Hematopoietic multipotent progenitor cell treated with erythropoietin and hydrocortisone succinate and interleukin-3 and kit ligand, for 8 days (in vitro differentiated cells): ENCODE measurements around the gene GARIN3.

Experiments used
- DNase-seq: peaks from one replicate; pipeline ENCODE4 v3.0.0-alpha.2; 2015

GARIN3 gene

GRCh38 chr5:157184117-157184670 lies 18.1 kb upstream of the GARIN3 start:
- DNase-seq, result no peak

DNA sequence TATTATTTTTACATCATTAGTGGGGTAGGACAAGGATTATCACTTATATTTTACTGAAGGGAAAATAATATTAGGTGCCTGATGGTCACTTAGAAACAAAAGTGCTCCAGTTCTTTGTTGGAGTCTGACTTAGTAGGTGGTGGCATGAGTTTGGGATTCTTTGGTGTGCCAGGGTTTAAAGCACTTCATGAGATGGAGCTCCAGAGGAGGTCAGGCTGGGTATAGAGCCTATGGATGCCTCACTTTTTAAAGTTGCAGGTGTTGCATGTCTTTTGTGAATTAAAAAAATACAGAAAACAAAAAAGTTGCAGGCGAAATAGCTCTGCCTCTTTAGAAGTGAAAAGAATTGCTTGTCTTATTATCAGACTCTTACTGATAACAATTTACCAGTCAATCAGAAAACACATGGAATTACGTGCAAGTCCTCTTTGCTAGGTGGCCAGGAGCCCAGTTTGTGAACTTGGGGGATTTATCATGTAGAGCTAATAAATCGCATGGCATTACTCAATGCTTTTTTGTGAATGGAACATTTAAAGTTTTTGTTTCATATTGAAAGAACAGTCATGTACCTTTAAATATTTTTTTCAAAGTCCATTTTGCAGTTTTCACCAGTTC lies 16.2 kb upstream of the GARIN3 start:
- DNase-seq, result no peak

GRCh38 chr5:157180374-157181264 lies 14.6 kb upstream of the GARIN3 start, which contains the start of gene ITK:
TSS of gene ITK (plus strand) at chr5:157180840. CDS start at chr5:157180978, 138 bp downstream.
- DNase-seq, result no peak

DNA sequence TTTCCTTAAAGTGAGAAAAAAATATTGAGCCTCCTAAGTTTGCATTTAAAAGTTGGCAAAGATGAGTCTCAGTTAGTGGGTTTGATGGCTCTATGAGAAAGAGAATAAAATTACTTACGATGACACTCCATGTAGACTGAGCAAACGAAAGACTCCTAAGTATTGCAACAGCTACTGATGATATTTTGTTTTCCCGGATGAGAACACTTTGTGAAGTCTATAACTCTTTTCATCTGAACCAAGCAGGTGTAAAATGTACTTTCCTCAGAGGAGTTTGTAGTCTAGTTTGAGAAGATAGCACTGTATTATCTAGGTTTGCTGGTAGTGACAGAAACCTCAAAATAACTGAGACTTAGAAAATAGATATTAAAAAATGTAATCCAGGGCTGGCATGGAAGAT lies 12.9 kb upstream of the GARIN3 start:
- no peak for DNase-seq

- DNase-seq, result no peak
Observed at GRCh38 chr5:157177953-157178352, 11.9 kb upstream of the GARIN3 start.

DNA sequence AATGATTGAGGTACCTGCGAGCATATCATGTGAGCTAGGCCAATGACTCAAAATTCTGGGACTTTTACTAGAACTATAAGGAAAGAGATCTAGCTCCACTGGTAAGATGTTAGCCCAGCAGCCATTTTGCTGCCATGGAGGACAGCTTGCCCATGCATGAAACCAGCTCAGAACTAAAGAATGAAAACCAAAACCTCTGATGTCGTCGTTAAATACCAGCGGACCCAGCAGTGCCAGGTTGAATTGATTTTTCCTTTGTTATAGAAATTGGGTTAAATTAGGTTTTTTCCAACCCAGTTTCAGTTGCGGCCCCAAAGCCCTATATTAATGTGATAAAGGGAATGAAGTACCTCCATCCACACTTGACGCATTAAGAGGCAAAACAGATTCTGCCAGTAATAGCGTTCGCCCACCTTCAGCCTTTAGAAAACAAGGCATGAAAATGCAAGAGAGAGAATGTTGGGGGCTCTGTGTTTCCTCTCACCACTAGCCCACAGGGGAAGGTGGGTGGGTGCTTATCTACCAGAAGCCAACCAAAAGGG lies 9.1 kb upstream of the GARIN3 start:
- no peak for DNase-seq

DNA sequence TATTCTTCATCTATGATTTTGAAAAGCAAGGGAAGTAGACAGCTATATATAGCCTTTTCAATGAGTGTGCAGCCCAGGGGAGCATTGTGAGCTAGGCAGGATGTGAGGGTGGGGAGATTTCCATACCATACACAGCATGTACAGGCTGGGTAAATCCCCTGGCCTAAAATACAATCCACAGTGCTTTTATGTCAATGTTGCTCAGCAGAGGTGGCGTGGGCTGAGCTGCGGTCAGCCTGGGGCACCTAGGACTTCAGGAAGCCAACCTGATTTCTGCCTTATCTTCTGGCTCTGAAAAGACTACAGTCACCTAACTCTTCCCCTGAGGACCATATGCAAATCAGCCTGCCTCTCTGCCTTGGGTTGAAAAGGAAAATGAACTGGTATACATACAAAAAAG lies 6.3 kb upstream of the GARIN3 start:
- DNase-seq, result no peak

GRCh38 chr5:157168286-157168685 lies 2.2 kb upstream of the GARIN3 start:
- no peak for DNase-seq

DNA sequence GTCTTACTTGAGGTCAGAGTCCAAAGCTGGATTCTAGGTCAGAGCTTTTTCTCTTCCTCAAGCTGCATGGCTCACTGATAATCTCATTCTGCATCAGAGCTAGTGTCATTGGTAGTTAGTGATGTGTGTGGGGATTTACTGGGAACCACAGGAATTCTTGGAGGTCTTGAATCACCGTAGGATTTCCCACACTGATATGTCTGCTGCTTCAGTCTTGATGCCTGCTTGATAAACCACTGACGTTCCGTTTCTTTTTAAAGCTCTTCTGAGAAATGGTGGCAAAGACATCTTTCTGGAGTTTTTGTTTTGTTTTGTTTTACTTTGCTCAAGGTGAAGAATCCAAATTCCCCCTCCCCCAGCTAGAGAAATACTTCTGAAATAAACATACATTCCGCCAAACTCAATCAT lies 1.2 kb upstream of the GARIN3 start:
- no peak for DNase-seq

DNA sequence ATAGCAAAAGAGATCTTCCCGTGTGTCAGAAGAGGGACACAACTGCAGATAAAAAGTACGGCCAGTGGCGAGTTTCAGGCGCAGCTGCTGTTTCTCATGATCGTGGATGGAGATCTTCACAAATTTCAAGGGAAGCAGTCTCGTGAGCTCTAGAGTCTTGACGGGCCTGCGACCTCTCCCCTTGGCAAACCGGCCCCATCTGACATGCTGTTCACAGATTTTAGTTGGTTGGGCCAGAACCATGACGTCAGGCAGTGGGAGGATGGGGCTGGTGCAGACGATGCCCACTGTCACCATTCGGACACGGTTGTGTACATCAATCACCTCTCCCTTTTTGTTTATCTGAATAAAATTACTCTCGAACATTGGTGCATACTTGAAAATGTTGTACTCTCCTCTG lies 396 bp downstream of the GARIN3 start:
- no peak for DNase-seq

- no peak for DNase-seq
Observed at GRCh38 chr5:157165261-157165660, 803 bp downstream of the GARIN3 start.

DNA sequence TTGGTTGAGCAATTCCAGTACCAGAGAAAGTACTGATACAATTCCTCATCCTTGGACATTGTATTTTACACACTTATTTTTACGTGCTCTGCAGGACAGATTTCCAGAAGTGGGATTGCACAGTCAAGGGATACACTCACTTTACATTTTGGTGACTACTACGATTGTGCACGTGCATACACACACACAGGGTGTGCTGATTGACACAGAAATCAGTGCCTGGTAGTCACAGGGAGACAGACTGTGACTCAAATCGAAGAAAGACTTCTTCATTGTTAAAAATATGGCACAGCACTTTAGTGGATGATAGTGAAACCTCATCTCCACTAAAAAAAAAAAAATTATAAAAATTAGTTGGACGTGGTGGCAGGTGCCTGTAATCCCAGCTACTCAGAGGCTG lies 1.5 kb downstream of the GARIN3 start:
- no peak for DNase-seq

DNA sequence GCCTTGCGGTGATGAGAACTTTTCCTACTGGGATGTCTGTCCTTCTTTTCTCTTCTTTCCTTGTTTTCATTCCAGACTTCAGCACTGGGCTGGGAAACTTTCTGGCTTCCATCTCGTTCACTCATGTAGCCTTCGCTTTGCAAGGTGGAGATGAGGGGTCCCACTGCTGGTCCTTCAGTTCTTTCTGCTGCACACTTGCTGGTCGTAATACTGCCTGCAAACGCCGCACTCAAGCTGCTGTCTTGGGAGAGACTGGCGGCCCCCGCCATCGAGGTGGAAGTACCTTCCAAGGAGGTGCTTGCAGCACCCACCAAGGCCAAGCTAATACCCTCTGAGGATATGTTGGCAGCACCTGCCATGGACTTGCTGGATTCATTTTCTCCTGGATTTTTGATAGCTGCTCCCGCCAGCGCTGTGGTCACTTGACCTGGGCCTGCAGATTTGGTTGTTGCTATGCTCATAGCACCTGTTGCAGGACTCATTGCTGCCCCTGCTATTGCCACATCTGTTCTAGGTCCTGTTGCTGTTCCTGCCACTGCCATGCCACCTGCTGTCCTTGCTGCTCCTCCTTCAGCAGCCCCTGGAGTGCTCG lies 3.0 kb downstream of the GARIN3 start:
- DNase-seq, result no peak

- DNase-seq, result no peak
Observed at GRCh38 chr5:157161996-157162395, 4.1 kb downstream of the GARIN3 start.

- no peak for DNase-seq
Observed at GRCh38 chr5:157160001-157160400, 6.1 kb downstream of the GARIN3 start.

GRCh38 chr5:157159209-157159751 lies 6.8 kb downstream of the GARIN3 start:
- no peak for DNase-seq

GRCh38 chr5:157157293-157157891 lies 8.7 kb downstream of the GARIN3 start:
- no peak for DNase-seq

DNA sequence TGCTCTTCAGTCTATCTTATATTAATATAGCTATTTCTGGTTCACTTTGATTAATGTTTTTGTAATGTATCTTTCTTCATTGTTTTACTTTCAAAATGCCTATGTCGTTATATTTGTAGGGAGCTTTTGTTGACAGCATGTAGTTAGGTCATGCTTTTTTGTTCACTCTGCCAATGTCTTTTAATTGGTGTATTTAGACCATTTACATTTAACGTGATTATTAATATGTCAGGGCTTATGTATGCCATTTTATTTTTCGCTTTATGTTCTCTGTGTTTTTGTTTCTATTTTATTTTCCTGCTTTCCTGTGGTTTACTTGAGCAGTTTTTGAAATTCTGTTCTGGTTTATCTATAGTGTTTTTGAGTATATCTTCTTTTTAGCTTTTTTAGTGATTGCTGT lies 10.8 kb downstream of the GARIN3 start:
- DNase-seq, result no peak

DNA sequence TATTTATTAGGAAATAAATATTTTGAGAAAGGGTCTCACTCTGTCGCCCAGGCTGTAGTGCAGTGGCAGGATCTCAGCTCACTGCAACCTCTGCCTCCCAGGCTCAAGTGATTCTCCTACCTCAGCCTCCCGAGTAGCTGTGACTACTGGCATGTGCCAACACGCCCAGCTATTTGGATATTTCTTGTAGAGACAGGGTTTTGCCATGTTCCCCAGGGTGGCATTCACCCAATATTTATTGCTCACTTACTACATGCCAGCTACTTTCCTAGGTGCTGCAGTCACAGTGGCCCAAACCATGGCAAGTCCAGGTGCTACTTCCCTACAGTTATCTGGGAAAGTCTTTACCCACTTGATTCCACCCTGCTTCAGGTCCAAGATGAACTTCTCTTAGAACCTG lies 15.1 kb downstream of the GARIN3 start:
- DNase-seq, result no peak

- peak; percentile 92 for DNase-seq
Observed at GRCh38 chr5:157148734-157149615, 17.1 kb downstream of the GARIN3 start.

- DNase-seq, result peak; percentile 74
Observed at GRCh38 chr5:157143127-157143971, 22.7 kb downstream of the GARIN3 start.
